Thymus (tissue), 14 donors: Measurements from ENCODE around the gene EIF2AK2. TPM values are rescaled to one million over a fixed set of nuclear protein-coding genes. Genes with fewer than 3 reads are reported as not detected.
"Not testable (repeated sequence)": the region's sequence is repeated elsewhere in the genome, so short reads cannot be mapped to it uniquely, and the experiment has no call there.

Source experiments
- DNase-seq, 9 donors: peaks; one replicate each; pipeline ENCODE4 v3.0.0-alpha.2; 2013; ENCODE audit warnings: low spot score in 9 of 9, low read depth in 6 of 9, missing footprints in 1 of 9
- H3K27ac ChIP-seq, 2 donors: one replicate each; pipeline ENCODE4 v1.5.1; 2013; ENCODE audit warnings: control low read depth in 1 of 2, low read depth in 1 of 2, low read length in 1 of 2, mild to moderate bottlenecking in 1 of 2, moderate library complexity in 1 of 2
- H3K27me3 ChIP-seq, 2 donors: one replicate each; pipeline ENCODE4 v1.5.1; 2013; ENCODE audit warnings: low read length in 1 of 2; ENCODE audit not compliant: control insufficient read depth in 2 of 2, insufficient read depth in 1 of 2
- H3K36me3 ChIP-seq, 2 donors: one replicate each; pipeline ENCODE4 v1.5.1; 2013; ENCODE audit warnings: low read length in 1 of 2, mild to moderate bottlenecking in 1 of 2, moderate library complexity in 1 of 2; ENCODE audit not compliant: control insufficient read depth in 2 of 2, insufficient read depth in 2 of 2
- H3K4me1 ChIP-seq, 2 donors: one replicate each; pipeline ENCODE4 v1.5.1; 2013; ENCODE audit warnings: low read length in 2 of 2; ENCODE audit not compliant: control insufficient read depth in 2 of 2, insufficient read depth in 2 of 2
- H3K4me3 ChIP-seq, 2 donors: one replicate each; pipeline ENCODE4 v1.5.1; 2013; ENCODE audit warnings: low read length in 2 of 2, control low read depth in 1 of 2, mild to moderate bottlenecking in 1 of 2
- H3K9me3 ChIP-seq, 2 donors: one replicate each; pipeline ENCODE4 v1.5.1; 2013; ENCODE audit warnings: low read length in 1 of 2, mild to moderate bottlenecking in 1 of 2; ENCODE audit not compliant: control insufficient read depth in 2 of 2, insufficient read depth in 1 of 2
- WGBS: extraction: QIAGEN DNeasy Blood & Tissue Kit; methylation state at CpG from one replicate; pipeline ENCODE4 v1.1.7; 2013; 5-methylcytosine and 5-hydroxymethylcytosine counted together
- long read RNA-seq, 10 donors: transcript quantifications; one replicate each; lab custom pipeline, GENCODE V29; 2026
- polyA plus RNA-seq: library from polyadenylated mRNA; stranded (reverse); fragments of 200-250 nt; gene quantifications from one replicate; pipeline ENCODE4 v1.2.3, GENCODE V29; 2013
- total RNA-seq: library from RNA; stranded (reverse); fragments of 120-200 nt; gene quantifications from one replicate; pipeline ENCODE4 v1.2.4, GENCODE V29; 2013
- donor health status: healthy.

EIF2AK2 gene
- 19.9 TPM for total RNA-seq
- polyA plus RNA-seq: 9.6 TPM
- long read RNA-seq, donor 1, partial matches to known transcripts: 0 of 1 reads
- long read RNA-seq, donor 1, other reads (novel, unspliced or antisense): 0 of 1 reads
- long read RNA-seq, donor 2, full-length matches to known transcripts: 4 of 4 reads
- long read RNA-seq, donor 2, partial matches to known transcripts: 0 of 4 reads
- long read RNA-seq, donor 2, other reads (novel, unspliced or antisense): 0 of 4 reads
- long read RNA-seq, donor 3, full-length matches to known transcripts: 5 of 5 reads
- long read RNA-seq, donor 3, partial matches to known transcripts: 0 of 5 reads
- long read RNA-seq, donor 3, other reads (novel, unspliced or antisense): 0 of 5 reads
- long read RNA-seq, donor 4, full-length matches to known transcripts: 4 of 4 reads
- long read RNA-seq, donor 4, partial matches to known transcripts: 0 of 4 reads
- long read RNA-seq, donor 4, other reads (novel, unspliced or antisense): 0 of 4 reads
- long read RNA-seq, donor 5, full-length matches to known transcripts: 1 of 1 reads
- long read RNA-seq, donor 5, partial matches to known transcripts: 0 of 1 reads
- long read RNA-seq, donor 5, other reads (novel, unspliced or antisense): 0 of 1 reads
- long read RNA-seq, donor 6, full-length matches to known transcripts: 1 of 1 reads
- long read RNA-seq, donor 6, partial matches to known transcripts: 0 of 1 reads
- long read RNA-seq, donor 6, other reads (novel, unspliced or antisense): 0 of 1 reads
- long read RNA-seq, donor 7, full-length matches to known transcripts: 3 of 3 reads
- long read RNA-seq, donor 7, partial matches to known transcripts: 0 of 3 reads
- long read RNA-seq, donor 7, other reads (novel, unspliced or antisense): 0 of 3 reads
- long read RNA-seq, donor 8, partial matches to known transcripts: 0 of 4 reads
- long read RNA-seq, donor 8, other reads (novel, unspliced or antisense): 0 of 4 reads
- long read RNA-seq, donor 9, partial matches to known transcripts: 0 of 1 reads
- long read RNA-seq, donor 9, other reads (novel, unspliced or antisense): 0 of 1 reads
- long read RNA-seq, donor 10, transcript EIF2AK2-206 (3 exons, 411 nt): major isoform, 7 of 8 reads
- long read RNA-seq, donor 10, partial matches to known transcripts: 0 of 8 reads
- long read RNA-seq, donor 10, other reads (novel, unspliced or antisense): 0 of 8 reads

GRCh38 chr2:37156857-37157714 lies at the start of gene EIF2AK2:
EIF2AK2 (minus strand) TSS chr2:37156980; CDS start chr2:37147806, 9,174 bp downstream.
- no peaks in the 10 kb centered on the region for H3K27me3 ChIP-seq
- peaks cover 0 to 3% of the 10 kb centered on the region in 2 donors for H3K36me3 ChIP-seq
- H3K4me1 ChIP-seq: peaks cover 4 to 16% of the 10 kb centered on the region in 2 donors
- H3K27ac ChIP-seq: peak within 1 kb of the TSS; percentile 71 to 90
- H3K9me3 ChIP-seq: peaks cover 0 to 2% of the 10 kb centered on the region in 2 donors
- peak in 8 of 9 donors; percentile 30 to 86 (median 60) for DNase-seq
- WGBS: 12% methylated on average over 55 of the region's 55 CpGs
- H3K4me3 ChIP-seq: peak within 1 kb of the TSS; percentile 86 to 91

DNA sequence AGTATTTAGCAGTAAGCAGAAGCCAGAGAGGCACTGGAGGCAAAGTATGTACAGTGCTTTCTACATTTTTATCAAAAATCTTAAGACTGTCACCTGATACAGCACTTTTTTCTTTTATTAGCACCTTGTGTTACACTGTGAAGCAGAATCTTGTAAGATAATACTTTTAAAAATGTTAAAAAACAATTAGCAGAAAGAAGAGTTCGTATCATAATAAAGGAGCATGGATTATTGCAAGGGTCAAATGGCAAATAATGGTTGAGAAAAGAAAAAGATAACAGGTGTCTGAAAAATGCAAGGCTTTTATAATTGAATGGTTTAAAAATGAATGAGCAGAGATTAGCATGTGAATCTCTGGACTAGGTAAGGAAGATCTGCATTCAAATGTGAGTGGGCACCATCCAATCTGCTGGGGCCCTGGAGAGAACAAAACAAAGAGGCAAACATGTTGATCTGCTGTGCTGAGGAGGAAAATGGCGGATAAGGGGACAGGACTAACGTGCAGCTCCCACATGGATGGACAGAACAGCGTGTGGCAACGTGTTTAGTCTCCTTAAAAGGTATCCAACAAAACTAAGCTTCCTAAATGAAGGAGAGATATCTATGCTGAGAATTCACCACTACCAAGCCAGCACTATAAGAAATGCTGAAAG lies 49.0 kb upstream of the EIF2AK2 start:
- DNase-seq: no peak
- Histone ChIP-seq H3K4me3 (no peak overlapping the region), H3K9me3 (peaks cover 0 to 5% of the 10 kb centered on the region in 2 donors), H3K27ac (no peak overlapping the region), H3K36me3 (peaks cover 23 to 84% of the 10 kb centered on the region in 2 donors), H3K27me3 (no peaks in the 10 kb centered on the region), H3K4me1 (no peaks in the 10 kb centered on the region)
- WGBS: 98% methylated on average over 5 of the region's 5 CpGs

GRCh38 chr2:37205071-37205661 lies 48.4 kb upstream of the EIF2AK2 start:
- H3K4me3 ChIP-seq, H3K9me3 ChIP-seq, H3K27me3 ChIP-seq, H3K27ac ChIP-seq, DNase-seq, H3K4me1 ChIP-seq: not testable (repeated sequence)
- WGBS: 86% methylated on average over 8 of the region's 8 CpGs
- peaks cover 19 to 84% of the 10 kb centered on the region in 2 donors for H3K36me3 ChIP-seq

DNA sequence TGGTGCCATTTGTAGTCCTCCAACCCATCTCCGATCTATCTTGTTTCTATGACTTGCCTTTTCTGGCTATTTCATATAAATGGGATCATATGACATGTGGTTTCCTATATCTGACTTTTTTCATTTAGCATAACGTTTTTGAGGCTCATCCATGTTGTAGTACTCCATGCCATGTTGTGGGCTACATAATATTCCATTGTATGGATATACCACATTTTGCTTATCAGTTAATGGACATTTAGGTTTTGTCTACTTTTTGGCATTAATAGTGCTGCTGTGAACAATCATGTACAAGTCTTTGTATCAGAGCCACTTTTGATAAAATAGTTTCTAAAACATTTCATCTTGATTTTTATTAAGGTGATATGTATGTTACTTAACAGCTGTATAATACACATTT lies 46.9 kb upstream of the EIF2AK2 start:
- Histone ChIP-seq H3K36me3 (peaks cover 15 to 74% of the 10 kb centered on the region in 2 donors), H3K9me3 (peaks cover 0 to 5% of the 10 kb centered on the region in 2 donors), H3K27me3 (no peaks in the 10 kb centered on the region), H3K27ac (no peak overlapping the region), H3K4me1 (no peaks in the 10 kb centered on the region), H3K4me3 (no peak overlapping the region)
- no peak for DNase-seq
- 97% methylated on average over 2 of the region's 2 CpGs for WGBS

DNA sequence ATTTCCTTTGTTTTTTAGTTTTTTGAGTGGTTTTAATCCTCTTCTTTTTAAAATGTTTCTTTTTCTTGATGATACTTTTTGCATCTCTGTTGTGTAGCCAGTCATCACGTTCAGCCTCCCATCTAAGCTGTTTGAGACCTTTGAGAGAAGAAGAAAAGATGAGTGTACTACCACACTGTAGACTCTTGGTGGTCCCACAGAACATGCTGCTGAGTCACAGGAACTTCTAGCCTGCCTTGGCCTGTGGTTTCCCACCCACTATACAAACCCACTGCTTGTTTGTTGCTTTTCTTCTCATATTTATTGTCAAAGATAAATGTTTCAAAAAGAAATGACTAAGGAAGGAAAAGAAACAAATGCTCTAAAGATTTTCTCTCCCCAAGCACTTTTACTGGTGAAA lies 45.0 kb upstream of the EIF2AK2 start:
- no peaks in the 10 kb centered on the region for H3K27me3 ChIP-seq
- DNase-seq: peak in 4 of 9 donors; percentile 2 to 36 (median 10)
- H3K4me1 ChIP-seq: peaks cover 0 to 9% of the 10 kb centered on the region in 2 donors
- peaks cover 0 to 5% of the 10 kb centered on the region in 2 donors for H3K9me3 ChIP-seq
- peaks cover 15 to 62% of the 10 kb centered on the region in 2 donors for H3K36me3 ChIP-seq
- H3K27ac ChIP-seq: no peak overlapping the region
- WGBS: 34% methylated on average over 1 of the region's 1 CpG
- no peak overlapping the region for H3K4me3 ChIP-seq

GRCh38 chr2:37201208-37201607 lies 44.4 kb upstream of the EIF2AK2 start:
- 92% methylated on average over 1 of the region's 1 CpG for WGBS
- Histone ChIP-seq H3K9me3 (peaks cover 0 to 2% of the 10 kb centered on the region in 2 donors), H3K4me1 (peaks cover 0 to 9% of the 10 kb centered on the region in 2 donors), H3K36me3 (peaks cover 10 to 56% of the 10 kb centered on the region in 2 donors), H3K27ac (no peak overlapping the region), H3K4me3 (no peak overlapping the region), H3K27me3 (no peaks in the 10 kb centered on the region)
- DNase-seq: no peak

DNA sequence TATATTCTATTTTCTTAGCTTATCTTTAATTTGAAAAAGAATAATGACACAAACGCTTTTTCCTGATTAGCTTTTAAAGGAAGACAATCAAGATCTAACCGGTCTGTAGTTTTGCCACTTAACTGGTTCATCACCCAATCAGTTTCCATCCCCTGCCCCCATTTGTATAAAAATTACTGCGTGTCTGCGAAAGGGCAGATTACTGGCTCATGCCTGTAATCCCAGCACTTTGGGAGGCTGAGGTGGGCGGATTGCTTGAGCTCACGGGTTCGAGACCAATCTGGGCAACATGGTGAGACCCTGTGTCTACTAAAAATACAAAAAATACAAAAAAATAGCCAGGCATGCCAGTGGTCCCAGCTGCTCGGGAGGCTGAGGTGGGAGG lies 41.9 kb upstream of the EIF2AK2 start:
- H3K9me3 ChIP-seq: peaks cover 0 to 6% of the 10 kb centered on the region in 2 donors
- H3K27me3 ChIP-seq: no peaks in the 10 kb centered on the region
- WGBS: 98% methylated on average over 8 of the region's 8 CpGs
- no peak for DNase-seq
- peaks cover 2 to 9% of the 10 kb centered on the region in 2 donors for H3K4me1 ChIP-seq
- H3K36me3 ChIP-seq: peaks cover 0 to 32% of the 10 kb centered on the region in 2 donors
- H3K4me3 ChIP-seq: no peak overlapping the region
- H3K27ac ChIP-seq: no peak overlapping the region
